ENCODE data around the gene GH2.
"Not testable (repeated sequence)": the region's sequence is repeated elsewhere in the genome, so short reads cannot be mapped to it uniquely, and the experiment has no call there.

Gene GH2

GRCh38 chr17:63847525-63848249 is 34.1 kb downstream of the GH2 start:
- in situ Hi-C loops (cut with MboI; ENCODE audit: low pct_unique_long_range_greater_than_20kb, low sequenced_read_pairs), result no loop called here
- no peak for DNase-seq

GRCh38 chr17:63845509-63845908 is 36.2 kb downstream of the GH2 start:
- in situ Hi-C loops (cut with MboI; ENCODE audit: low pct_unique_long_range_greater_than_20kb, low sequenced_read_pairs), result no loop called here

GRCh38 chr17:63843910-63844677 is 37.6 kb downstream of the GH2 start:
- no peak for DNase-seq
- in situ Hi-C loops (cut with MboI; ENCODE audit: low pct_unique_long_range_greater_than_20kb, low sequenced_read_pairs), result no loop called here

More at GRCh38 chr17:63845509-63845908, 36.2 kb downstream of the GH2 start:
- DNase-seq, result no peak

GRCh38 chr17:63843387-63843888 is 38.3 kb downstream of the GH2 start:
- DNase-seq, result peak; percentile 73
- in situ Hi-C loops (cut with MboI; ENCODE audit: low pct_unique_long_range_greater_than_20kb, low sequenced_read_pairs), result not testable (repeated sequence)

GRCh38 chr17:63842540-63843386 is 39.0 kb downstream of the GH2 start, which contains the start of gene SMARCD2:
Gene SMARCD2, minus strand, starts transcription at chr17:63842685. Its CDS starts 11 bp downstream, at chr17:63842674.
- in situ Hi-C loops (cut with MboI; ENCODE audit: low pct_unique_long_range_greater_than_20kb, low sequenced_read_pairs), result no loop called here
- DNase-seq, result peak; percentile 98

- peak; percentile 41 for DNase-seq
- in situ Hi-C loops (cut with MboI; ENCODE audit: low pct_unique_long_range_greater_than_20kb, low sequenced_read_pairs), result no loop called here
These were observed 39.6 kb downstream of the GH2 start for GRCh38 chr17:63842173-63842539.

- DNase-seq, result peak; percentile 40
These were observed 40.2 kb downstream of the GH2 start for GRCh38 chr17:63841350-63842172.

GRCh38 chr17:63840591-63841349 is 41.0 kb downstream of the GH2 start:
- no peak for DNase-seq

More at GRCh38 chr17:63841350-63842172, 40.2 kb downstream of the GH2 start:
- in situ Hi-C loops (cut with MboI; ENCODE audit: low pct_unique_long_range_greater_than_20kb, low sequenced_read_pairs), result no loop called here

GRCh38 chr17:63838631-63839171 is 43.0 kb downstream of the GH2 start:
- DNase-seq, result no peak
- in situ Hi-C loops (cut with MboI; ENCODE audit: low pct_unique_long_range_greater_than_20kb, low sequenced_read_pairs), result no loop called here

More at GRCh38 chr17:63840591-63841349, 41.0 kb downstream of the GH2 start:
- in situ Hi-C loops (cut with MboI; ENCODE audit: low pct_unique_long_range_greater_than_20kb, low sequenced_read_pairs), result no loop called here

GRCh38 chr17:63837962-63838600 is 43.7 kb downstream of the GH2 start:
- in situ Hi-C loops (cut with MboI; ENCODE audit: low pct_unique_long_range_greater_than_20kb, low sequenced_read_pairs), result no loop called here
- no peak for DNase-seq

GRCh38 chr17:63837480-63837879 is 44.3 kb downstream of the GH2 start:
- in situ Hi-C loops (cut with MboI; ENCODE audit: low pct_unique_long_range_greater_than_20kb, low sequenced_read_pairs), result no loop called here
- DNase-seq, result no peak

GRCh38 chr17:63836811-63837210 is 44.9 kb downstream of the GH2 start:
- in situ Hi-C loops (cut with MboI; ENCODE audit: low pct_unique_long_range_greater_than_20kb, low sequenced_read_pairs), result no loop called here

GRCh38 chr17:63835167-63835720 is 46.5 kb downstream of the GH2 start:
- DNase-seq, result no peak
- in situ Hi-C loops (cut with MboI; ENCODE audit: low pct_unique_long_range_greater_than_20kb, low sequenced_read_pairs), result no loop called here

More at GRCh38 chr17:63836811-63837210, 44.9 kb downstream of the GH2 start:
- no peak for DNase-seq

- in situ Hi-C loops (cut with MboI; ENCODE audit: low pct_unique_long_range_greater_than_20kb, low sequenced_read_pairs), result no loop called here
- DNase-seq, result peak; percentile 91
These were observed 47.1 kb downstream of the GH2 start for GRCh38 chr17:63834431-63835166.

- DNase-seq, result no peak
- in situ Hi-C loops (cut with MboI; ENCODE audit: low pct_unique_long_range_greater_than_20kb, low sequenced_read_pairs), result no loop called here
These were observed 47.9 kb downstream of the GH2 start for GRCh38 chr17:63833741-63834373.
